ENCODE measurements around the gene HACL1. TPM values are rescaled to one million over a fixed set of nuclear protein-coding genes. Genes with fewer than 3 reads are reported as not detected.

HACL1 gene
- total RNA-seq, 1 experiment from 2014 or later: 19.6 TPM

- no peak overlapping the region for H3K27ac Mint-ChIP-seq (ENCODE audit: unreplicated experiment)
- H3K4me3 Mint-ChIP-seq (ENCODE audit: low read depth, unreplicated experiment): no peak overlapping the region
- no peaks in the 10 kb centered on the region for H3K9me3 Mint-ChIP-seq (ENCODE audit: low read depth, unreplicated experiment)
- CTCF ChIA-PET: no interaction called here
- intact Hi-C loops (cut with micrococcal nuclease; ENCODE audit: unreplicated experiment): no loop called here
- H3K4me1 Mint-ChIP-seq (ENCODE audit: low read depth, unreplicated experiment): no peaks in the 10 kb centered on the region
- BruUV-seq (replicated peaks): no TSS peak
- no peaks in the 10 kb centered on the region for H3K27me3 Mint-ChIP-seq (ENCODE audit: unreplicated experiment)
- no peak for DNase-seq
- no peak for TF ChIP-seq CTCF (IDR thresholded peaks at IDR 0.05; ENCODE audit: unreplicated experiment)
- peaks cover 10% of the 10 kb centered on the region for H3K36me3 Mint-ChIP-seq (ENCODE audit: insufficient read depth, unreplicated experiment)
These were observed 24.9 kb downstream of the HACL1 start for GRCh38 chr3:15576475-15576874.

GRCh38 chr3:15575446-15575845, 25.9 kb downstream of the HACL1 start:
- intact Hi-C loops (cut with micrococcal nuclease; ENCODE audit: unreplicated experiment): no loop called here
- DNase-seq: no peak
- Mint-ChIP-seq H3K9me3 (ENCODE audit: low read depth, unreplicated experiment) (no peaks in the 10 kb centered on the region), H3K4me3 (ENCODE audit: low read depth, unreplicated experiment) (no peak overlapping the region), H3K27me3 (ENCODE audit: unreplicated experiment) (no peaks in the 10 kb centered on the region), H3K4me1 (ENCODE audit: low read depth, unreplicated experiment) (no peaks in the 10 kb centered on the region), H3K27ac (ENCODE audit: unreplicated experiment) (no peak overlapping the region), H3K36me3 (ENCODE audit: insufficient read depth, unreplicated experiment) (peaks cover 9% of the 10 kb centered on the region)
- no TSS peak for BruUV-seq (replicated peaks)
- CTCF ChIA-PET: no interaction called here
- TF ChIP-seq CTCF (IDR thresholded peaks at IDR 0.05; ENCODE audit: unreplicated experiment): no peak

- H3K9me3 Mint-ChIP-seq (ENCODE audit: low read depth, unreplicated experiment): no peaks in the 10 kb centered on the region
- CTCF ChIA-PET: no interaction called here
- H3K36me3 Mint-ChIP-seq (ENCODE audit: insufficient read depth, unreplicated experiment): peaks cover 9% of the 10 kb centered on the region
- no TSS peak for BruUV-seq (replicated peaks)
- intact Hi-C loops (cut with micrococcal nuclease; ENCODE audit: unreplicated experiment): no loop called here
- H3K27ac Mint-ChIP-seq (ENCODE audit: unreplicated experiment): no peak overlapping the region
- DNase-seq: no peak
- no peaks in the 10 kb centered on the region for H3K27me3 Mint-ChIP-seq (ENCODE audit: unreplicated experiment)
- TF ChIP-seq CTCF (IDR thresholded peaks at IDR 0.05; ENCODE audit: unreplicated experiment): no peak
- H3K4me3 Mint-ChIP-seq (ENCODE audit: low read depth, unreplicated experiment): no peak overlapping the region
- H3K4me1 Mint-ChIP-seq (ENCODE audit: low read depth, unreplicated experiment): no peaks in the 10 kb centered on the region
These were observed 29.2 kb downstream of the HACL1 start for GRCh38 chr3:15572138-15572537.

GRCh38 chr3:15563190-15563589, 38.2 kb downstream of the HACL1 start:
- CTCF ChIA-PET: interaction anchor here (0.9 kb wide), 1 partner anchor 8 kb away, joined by 3 read pairs; no protein-coding TSS in a partner anchor
- no peak for DNase-seq
- Mint-ChIP-seq H3K4me3 (ENCODE audit: low read depth, unreplicated experiment) (no peak overlapping the region), H3K27ac (ENCODE audit: unreplicated experiment) (no peak overlapping the region), H3K36me3 (ENCODE audit: insufficient read depth, unreplicated experiment) (peaks cover 13% of the 10 kb centered on the region), H3K9me3 (ENCODE audit: low read depth, unreplicated experiment) (no peaks in the 10 kb centered on the region), H3K4me1 (ENCODE audit: low read depth, unreplicated experiment) (no peaks in the 10 kb centered on the region), H3K27me3 (ENCODE audit: unreplicated experiment) (no peaks in the 10 kb centered on the region)
- intact Hi-C loops (cut with micrococcal nuclease; ENCODE audit: unreplicated experiment): no loop called here
- no TSS peak for BruUV-seq (replicated peaks)
- TF ChIP-seq CTCF (IDR thresholded peaks at IDR 0.05; ENCODE audit: unreplicated experiment): no peak
